Measurements from ENCODE around the gene TMPRSS13. TPM values are rescaled to one million over a fixed set of nuclear protein-coding genes. Genes with fewer than 3 reads are reported as not detected.

TMPRSS13 gene
- total and polyA plus RNA-seq, 9 of the 15 experiments (the other 6 are each of a cell fraction or from before 2014, with no cell fraction given) = 0.11 to 0.29 (median 0.15) TPM

GRCh38 chr11:117908109-117908895 is 20.9 kb downstream of the TMPRSS13 start:
- peak overlapping the region; percentile 81 for H3K9ac ChIP-seq (ENCODE audit: insufficient read depth in 1 of 2, low read depth in 2 of 2, low read length in 2 of 2)
- H3K4me3 ChIP-seq = peak overlapping the region; percentile 44
- ChIA-PET CTCF (ENCODE audit: low intra/inter-chr PET ratio) (no interaction called here), POLR2A (interaction anchor here (0.6 to 1.6 kb wide), 8 partner anchors 9 to 360 kb away, joined by 3 to 5 read pairs (median 4); no protein-coding TSS in a partner anchor)
- 0 out of 2 replicates have a peak overlapping the region, but pooled peaks have one; percentile 78 for H2AFZ ChIP-seq (ENCODE audit: low read depth, low read length)
- peak overlapping the region; percentile 84 for H3K27ac ChIP-seq (ENCODE audit: extremely low read depth, low read depth, low read length)
- FAIRE-seq (no peak), ATAC-seq (peak; percentile 50), DNase-seq (ENCODE audit: extremely low read depth in 1 of 4, low spot score in 3 of 4) (peak in 3 of 4 experiments; percentile 30 to 43 (median 34))
- peak overlapping the region; percentile 91 for H3K4me2 ChIP-seq (ENCODE audit: insufficient read depth, low read length)
- H3K27me3 ChIP-seq (ENCODE audit: control insufficient read depth in 2 of 2, insufficient read depth in 2 of 2, low read length in 2 of 2) = no peaks in the 10 kb centered on the region; a peak in 1 of 5 replicates
- H3K9me3 ChIP-seq (replicated peaks; ENCODE audit: control insufficient read depth, insufficient read depth, low read depth, low read length) = no peaks in the 10 kb centered on the region
- BruUV-seq (replicated peaks) = no TSS peak
- in situ Hi-C loops (cut with MboI) (no loop called here), intact Hi-C loops (cut with micrococcal nuclease) (loop anchor here (5.0 kb wide), 2 partner anchors 91 to 144 kb away; no protein-coding TSS in a partner anchor)
- WGBS (ENCODE audit: insufficient coverage, low coverage, missing lambda C conversion rate) = 24% methylated on average over 17 of the region's 17 CpGs
- peaks cover 8% of the 10 kb centered on the region; the same call in 2 of the 3 replicates for H3K79me2 ChIP-seq (ENCODE audit: control insufficient read depth, insufficient read depth, low read length)
- no peaks in the 10 kb centered on the region for H3K9me1 ChIP-seq (ENCODE audit: control insufficient read depth, insufficient read depth, low read length)
- peaks cover 35 to 36% of the 10 kb centered on the region in 2 experiments; a peak in 4 of 5 replicates for H3K4me1 ChIP-seq (replicated peaks in 1 of 2; ENCODE audit: control insufficient read depth in 2 of 2, insufficient read depth in 2 of 2, low read length in 2 of 2)
- H3K36me3 ChIP-seq (ENCODE audit: control insufficient read depth, insufficient read depth, low read length) = no peaks in the 10 kb centered on the region
- H4K20me1 ChIP-seq (replicated peaks; ENCODE audit: control insufficient read depth, insufficient read depth, low read length) = no peaks in the 10 kb centered on the region; the same call in 1 of the 2 replicates
- TF ChIP-seq ZBTB40 (IDR thresholded peaks at IDR 0.05) = peak; percentile 7; the same call in 1 of the 2 replicates
- no peak for TF ChIP-seq ZBTB40 (CRISPR knock-in tag; IDR thresholded peaks at IDR 0.05)
- 0 out of 2 replicates have a peak, but pooled peaks have one; percentile 18 for TF ChIP-seq CREM (IDR thresholded peaks at IDR 0.05; ENCODE audit: low read depth)
- no peak for TF ChIP-seq ZFP1 (CRISPR knock-in tag; IDR thresholded peaks at IDR 0.05)
- TF ChIP-seq NR4A1 (CRISPR knock-in tag; IDR thresholded peaks at IDR 0.05) = no peak
- no peak for TF ChIP-seq NR4A1 (tag; IDR thresholded peaks at IDR 0.05)
- no peak for TF ChIP-seq FOXP4 (CRISPR knock-in tag; IDR thresholded peaks at IDR 0.05; ENCODE audit: borderline replicate concordance)

Data from K562 (cell line).